PC-9 (cell line): Measurements from ENCODE around the gene YES1.

Experiments
- EZH2 ChIP-seq: fragments of 200-600 bp; sonication (generic); IDR thresholded peaks from 2 replicates; pipeline ENCODE4 v1.8.0; 2017; ENCODE audit warnings: antibody characterized with exemption, low read depth
- TF ChIP-seq, protein P1 (sequence below): fragments of 200-600 bp; sonication (generic); conservative IDR thresholded peaks from 2 replicates; pipeline ENCODE4 v1.6.1; 2017; ENCODE audit warnings: mixed run types, antibody characterized with exemption, mild to moderate bottlenecking, moderate library complexity

DNA sequence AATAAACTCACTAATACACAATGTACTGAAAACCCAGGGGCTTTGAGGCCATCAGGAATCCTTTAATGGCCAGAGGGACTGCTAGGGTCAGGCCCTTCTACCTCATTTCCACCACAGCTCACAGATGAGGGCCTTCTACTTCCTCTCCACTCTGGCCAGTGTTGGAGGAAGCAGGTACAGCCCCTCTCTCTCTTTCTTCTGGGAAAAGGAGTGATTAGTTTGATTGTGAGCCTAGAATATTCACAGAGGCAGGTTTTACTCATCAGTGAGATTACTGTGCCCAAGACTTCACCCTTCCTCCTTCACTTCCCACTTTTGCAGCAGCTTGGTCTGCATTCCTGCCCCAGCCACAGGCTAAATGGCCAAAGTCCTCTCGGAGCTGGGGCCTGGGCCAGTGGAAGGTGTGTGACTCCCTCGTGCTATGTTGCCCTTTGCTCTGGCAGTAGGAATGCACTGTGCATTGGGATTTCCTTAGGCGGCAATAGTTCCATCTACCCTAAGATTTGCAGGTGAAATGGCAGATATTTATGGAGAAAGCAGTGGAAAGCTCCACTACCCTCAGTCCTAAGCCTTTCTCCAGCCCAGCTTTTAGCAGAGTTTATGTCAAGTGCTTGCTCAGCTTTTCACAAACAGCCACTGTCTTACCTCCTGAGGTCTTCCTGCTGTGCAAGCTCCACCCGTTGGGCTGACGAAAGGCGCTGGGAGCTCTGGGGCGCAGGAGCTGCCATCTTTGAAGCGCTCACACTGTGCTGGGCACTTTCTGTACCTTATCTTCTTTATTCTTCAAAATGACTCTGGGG is 36.2 kb upstream of the YES1 start:
- TF ChIP-seq, protein P1, sequence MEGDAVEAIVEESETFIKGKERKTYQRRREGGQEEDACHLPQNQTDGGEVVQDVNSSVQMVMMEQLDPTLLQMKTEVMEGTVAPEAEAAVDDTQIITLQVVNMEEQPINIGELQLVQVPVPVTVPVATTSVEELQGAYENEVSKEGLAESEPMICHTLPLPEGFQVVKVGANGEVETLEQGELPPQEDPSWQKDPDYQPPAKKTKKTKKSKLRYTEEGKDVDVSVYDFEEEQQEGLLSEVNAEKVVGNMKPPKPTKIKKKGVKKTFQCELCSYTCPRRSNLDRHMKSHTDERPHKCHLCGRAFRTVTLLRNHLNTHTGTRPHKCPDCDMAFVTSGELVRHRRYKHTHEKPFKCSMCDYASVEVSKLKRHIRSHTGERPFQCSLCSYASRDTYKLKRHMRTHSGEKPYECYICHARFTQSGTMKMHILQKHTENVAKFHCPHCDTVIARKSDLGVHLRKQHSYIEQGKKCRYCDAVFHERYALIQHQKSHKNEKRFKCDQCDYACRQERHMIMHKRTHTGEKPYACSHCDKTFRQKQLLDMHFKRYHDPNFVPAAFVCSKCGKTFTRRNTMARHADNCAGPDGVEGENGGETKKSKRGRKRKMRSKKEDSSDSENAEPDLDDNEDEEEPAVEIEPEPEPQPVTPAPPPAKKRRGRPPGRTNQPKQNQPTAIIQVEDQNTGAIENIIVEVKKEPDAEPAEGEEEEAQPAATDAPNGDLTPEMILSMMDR = no peak
- TF ChIP-seq EZH2 = no peak
